Measurements from ENCODE around the gene SLC38A2. TPM values are rescaled to one million over a fixed set of nuclear protein-coding genes. Genes with fewer than 3 reads are reported as not detected.

SLC38A2 gene
- total and polyA plus RNA-seq, 2 of the 4 experiments (the other 2 are of a cell fraction) = 313 to 881 TPM

DNA sequence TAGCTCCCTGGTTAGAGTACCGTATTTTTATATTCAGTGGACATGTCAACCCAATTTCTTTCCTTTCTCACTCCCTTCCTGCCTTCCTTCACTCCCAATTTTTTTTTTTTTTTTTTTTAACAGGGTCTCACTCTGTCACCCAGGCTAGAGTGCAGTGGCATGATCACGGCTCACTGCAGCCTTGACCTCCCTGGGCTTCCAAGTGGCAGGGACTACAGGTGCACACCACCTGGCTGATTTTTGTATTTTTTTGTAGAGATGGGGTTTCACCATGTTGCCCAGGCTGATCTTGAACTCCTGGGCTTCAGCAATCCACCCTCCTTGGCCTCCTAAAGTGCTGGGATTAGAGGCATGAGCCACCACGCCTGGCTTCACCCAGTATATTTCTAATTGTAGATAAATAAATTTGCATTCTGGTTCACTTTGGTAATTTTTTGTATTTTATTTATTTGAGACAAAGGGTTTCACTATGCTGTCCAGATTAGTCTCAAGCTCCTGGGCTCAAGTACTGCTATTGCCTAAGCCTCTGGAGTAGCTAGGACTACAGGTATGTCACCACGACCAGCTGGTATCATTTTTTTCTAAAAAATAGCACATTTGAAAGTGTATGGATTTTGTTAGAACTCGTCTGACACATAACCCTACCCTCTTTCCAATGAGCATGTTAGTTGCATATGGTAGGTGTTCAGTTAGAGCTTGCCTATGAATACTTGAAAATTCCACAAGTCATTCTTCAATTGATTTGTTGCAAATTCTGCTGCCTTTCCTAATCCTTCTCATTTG is 15.7 kb downstream of the SLC38A2 start:
- POLR2A ChIA-PET (ENCODE audit: unreplicated experiment) = interaction anchor here (0.6 to 1.3 kb wide), 11 partner anchors 25 to 477 kb away, joined by 3 to 7 read pairs (median 3); no protein-coding TSS in a partner anchor
- CTCF ChIA-PET = interaction anchor here (0.5 to 1.4 kb wide), 5 partner anchors 88 to 286 kb away, joined by 3 to 4 read pairs (median 3); partner anchors contain the start of gene SLC38A1
- Histone ChIP-seq H2BK5ac (ENCODE audit: low read depth, low read length, poor library complexity, severe bottlenecking) (no peak overlapping the region), H2BK20ac (ENCODE audit: low read depth, low read length) (no peak overlapping the region), H3K9me1 (ENCODE audit: insufficient read depth, low read length) (no peaks in the 10 kb centered on the region), H3K79me1 (ENCODE audit: low read depth in 1 of 2, low read length in 2 of 2) (peaks cover 0 to 19% of the 10 kb centered on the region in 2 experiments; a peak in 2 of 4 replicates), H4K5ac (ENCODE audit: low read depth, low read length) (no peak overlapping the region), H3K18ac (ENCODE audit: low read depth, low read length) (no peak overlapping the region), H2AFZ (replicated peaks; ENCODE audit: low read length, poor library complexity) (no peak overlapping the region), H2BK15ac (ENCODE audit: low read depth, low read length) (no peak overlapping the region), H3K9ac (ENCODE audit: low read depth, low read length) (no peak overlapping the region), H3K14ac (replicated peaks; ENCODE audit: low read depth, low read length) (no peak overlapping the region), H4K8ac (ENCODE audit: low read depth in 2 of 2, low read length in 2 of 2) (no peak overlapping the region), H4K20me1 (ENCODE audit: insufficient read depth, low read length) (peaks cover 52% of the 10 kb centered on the region), H3K23ac (ENCODE audit: low read depth, low read length) (no peak overlapping the region), H3K4me3 (ENCODE audit: insufficient read depth, low read depth, low read length) (no peak overlapping the region), H3K4ac (ENCODE audit: low read depth, low read length) (no peak overlapping the region), H3K9me3 (ENCODE audit: control insufficient read depth, insufficient read depth, low read length) (no peaks in the 10 kb centered on the region), H3K56ac (ENCODE audit: extremely low read depth, insufficient read depth, low read length) (no peak overlapping the region), H4K91ac (ENCODE audit: insufficient read depth, low read depth, low read length) (no peak overlapping the region), H2AK5ac (ENCODE audit: low read depth, low read length) (no peak overlapping the region), H2AK9ac (replicated peaks; ENCODE audit: low read depth, low read length, poor library complexity) (no peak overlapping the region), H3K27ac (ENCODE audit: insufficient read depth, low read length) (no peak overlapping the region), H2BK120ac (ENCODE audit: low read depth, low read length) (no peak overlapping the region), H3K4me1 (ENCODE audit: control insufficient read depth, insufficient read depth, low read length) (peaks cover 3% of the 10 kb centered on the region), H3K36me3 (ENCODE audit: control insufficient read depth, insufficient read depth, low read length) (peaks cover 19% of the 10 kb centered on the region), H3K27me3 (ENCODE audit: control insufficient read depth, insufficient read depth, low read length) (no peaks in the 10 kb centered on the region), H3K4me2 (ENCODE audit: low read depth, low read length) (no peak overlapping the region)
- dilution Hi-C loops (cut with HindIII; ENCODE audit: low sequenced_read_pairs, unreplicated experiment) (no loop called here), intact Hi-C loops (cut with micrococcal nuclease) (loop anchor here (2.0 to 10.0 kb wide), 4 partner anchors 88 to 365 kb away; partner anchors contain the start of genes SCAF11 and SLC38A1), in situ Hi-C loops (cut with MboI; ENCODE audit: low sequenced_read_pairs) (loop anchor here (10.0 kb wide), 2 partner anchors 202 to 658 kb away; no protein-coding TSS in a partner anchor)
- no TSS peak for BruUV-seq (replicated peaks)
- TF ChIP-seq RFX5 (IDR thresholded peaks at IDR 0.05; ENCODE audit: low read depth, low read length) (no peak), RCOR1 (IDR thresholded peaks at IDR 0.05; ENCODE audit: insufficient replicate concordance, low read length) (no peak), FOS (IDR thresholded peaks at IDR 0.05; ENCODE audit: low read depth, low read length) (no peak), CEBPB (IDR thresholded peaks at IDR 0.05; ENCODE audit: low read depth, low read length) (peak; percentile 64), POLR2A (IDR thresholded peaks at IDR 0.05; ENCODE audit: low read depth, low read length) (no peak)
- DNase-seq (no peak), ATAC-seq (ENCODE audit: low read depth) (peak; percentile 45)
- 43% methylated on average over 1 of the region's 5 CpGs; no CpG with 5 or more reads in 1 of the 2 experiments for WGBS, 2 experiments (ENCODE audit: extremely low coverage in 2 of 2, insufficient read length in 1 of 2)

Measured in IMR-90 (cell line).